GM19455 (cell line): ENCODE data around the gene PSMD6.

Experiments
- ATAC-seq: cut with Tn5 transposase; IDR thresholded peaks from one replicate; pipeline ENCODE4 v1.9.1; 2021; ENCODE audit not compliant: unreplicated experiment

The PSMD6 gene

DNA sequence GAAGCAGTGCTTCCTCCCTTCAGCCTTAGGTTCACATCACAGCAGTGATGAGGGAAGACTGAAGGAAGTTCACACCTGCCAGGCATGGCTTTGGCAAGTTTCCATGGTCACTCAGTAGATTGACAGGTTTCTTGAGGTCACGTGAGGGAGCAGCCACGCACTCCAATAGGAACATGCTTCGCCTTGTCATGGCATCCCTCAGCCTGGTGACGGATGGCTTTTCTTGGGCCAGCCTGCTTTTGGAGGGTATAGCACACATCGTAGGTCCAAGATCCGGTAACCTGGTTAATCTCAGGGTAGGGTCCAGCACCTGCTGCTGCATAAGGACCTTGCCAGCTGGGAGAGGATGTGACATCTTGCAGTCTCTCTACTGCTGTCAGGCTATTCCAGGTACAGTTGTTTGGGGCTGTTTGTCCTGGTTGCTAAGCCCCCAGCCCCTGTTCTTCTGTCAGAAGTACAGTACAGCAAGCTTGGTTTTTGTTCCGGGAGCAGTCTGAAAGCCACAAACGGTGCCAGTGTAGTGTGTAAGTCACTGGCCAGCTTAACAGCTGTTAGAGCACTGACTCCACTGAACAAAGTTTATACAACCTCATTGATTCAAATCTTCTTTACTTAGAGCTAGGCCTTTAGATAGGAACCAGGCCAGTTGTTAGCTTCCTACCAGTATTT, 42.3 kb downstream of the PSMD6 start:
- ATAC-seq: no peak

DNA sequence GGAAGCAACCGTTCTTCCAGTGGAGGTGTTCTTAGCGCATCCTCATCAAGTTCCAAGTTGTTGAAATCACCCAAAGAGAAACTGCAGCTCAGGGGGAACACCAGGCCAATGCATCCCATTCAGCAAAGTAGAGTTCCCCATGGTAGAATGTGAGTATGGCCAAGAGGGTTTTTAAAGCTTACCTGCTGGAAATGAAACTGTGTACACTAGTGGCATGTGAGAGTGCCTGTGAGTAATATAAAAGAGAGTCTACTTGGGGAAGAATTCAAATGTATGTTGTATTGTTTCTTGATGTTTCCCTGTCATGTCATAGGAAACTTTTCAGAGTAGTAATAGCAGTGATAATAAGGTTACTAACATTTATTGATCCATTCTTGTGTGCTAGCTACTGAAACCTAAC, 43.3 kb downstream of the PSMD6 start:
- ATAC-seq: no peak

DNA sequence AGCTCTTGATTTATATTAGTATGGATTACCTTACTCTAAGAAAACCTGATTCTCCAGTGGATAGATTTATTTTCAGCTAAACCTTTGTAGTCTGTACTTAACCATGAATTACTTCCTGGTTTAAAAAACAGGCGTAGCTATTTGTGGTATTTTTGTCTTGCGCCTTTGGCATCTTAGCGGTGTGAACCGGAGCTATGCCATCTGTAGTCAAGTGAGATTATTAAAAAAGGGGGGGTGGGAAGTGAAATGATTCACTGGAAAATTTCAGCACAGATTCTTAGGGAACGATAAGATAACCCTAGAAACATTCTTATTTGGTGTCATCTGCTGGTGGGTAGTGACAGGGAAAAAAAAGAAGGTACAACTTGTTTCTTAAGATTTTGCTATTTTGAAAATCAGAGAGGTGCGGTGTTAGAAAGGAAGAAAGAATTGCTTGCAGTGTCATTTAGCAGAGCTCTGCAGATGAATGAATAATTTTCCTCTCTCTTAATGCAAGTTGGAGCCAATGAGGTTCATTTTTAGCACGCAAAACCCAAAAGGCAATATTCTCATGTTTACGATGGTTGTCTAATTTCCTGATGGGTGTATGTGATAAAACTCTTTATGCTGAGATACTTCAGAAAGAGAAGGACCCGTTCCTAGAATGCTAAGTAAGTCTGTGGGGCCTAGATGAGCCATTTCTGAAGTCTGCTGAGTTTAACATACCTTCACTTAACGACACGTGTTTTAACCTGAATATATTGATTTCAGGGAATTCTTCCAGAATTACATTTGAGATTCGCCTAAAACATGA, 44.0 kb downstream of the PSMD6 start:
- ATAC-seq: no peak

DNA sequence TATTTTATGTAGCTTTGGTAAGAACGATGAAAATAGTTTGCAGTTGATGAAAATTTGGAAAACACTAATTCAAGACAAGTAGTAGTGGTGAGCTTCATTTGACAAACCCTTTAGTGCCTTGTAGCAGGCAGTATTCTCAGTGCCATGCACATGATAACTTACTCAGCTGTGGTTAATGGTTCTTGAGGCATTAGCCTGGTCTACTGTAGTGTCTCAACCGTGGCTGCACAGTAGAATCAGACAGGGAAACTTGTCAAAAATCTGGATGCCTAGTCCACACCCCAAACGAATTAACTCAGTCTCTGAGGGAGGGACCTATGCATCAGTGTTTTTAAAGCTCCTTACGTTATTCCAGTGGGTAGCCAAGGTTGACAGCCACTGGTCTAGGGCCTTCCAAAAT, 45.4 kb downstream of the PSMD6 start:
- no peak for ATAC-seq

DNA sequence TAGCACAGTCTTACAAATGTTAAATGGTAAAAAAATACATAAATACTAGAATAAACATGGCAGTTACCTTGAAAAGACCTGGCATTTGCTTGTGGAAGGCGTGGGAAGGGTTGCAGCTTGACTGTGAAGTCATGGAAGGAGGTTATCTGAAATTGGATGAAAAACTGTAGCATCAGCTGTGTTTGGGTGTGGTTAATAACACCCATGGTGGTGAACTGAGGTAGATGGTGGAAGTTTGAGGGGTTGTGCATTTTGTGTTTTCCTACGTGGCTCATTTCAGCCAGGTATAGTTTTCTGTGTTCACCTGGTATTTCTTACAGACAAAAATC, 46.5 kb downstream of the PSMD6 start:
- ATAC-seq: no peak

DNA sequence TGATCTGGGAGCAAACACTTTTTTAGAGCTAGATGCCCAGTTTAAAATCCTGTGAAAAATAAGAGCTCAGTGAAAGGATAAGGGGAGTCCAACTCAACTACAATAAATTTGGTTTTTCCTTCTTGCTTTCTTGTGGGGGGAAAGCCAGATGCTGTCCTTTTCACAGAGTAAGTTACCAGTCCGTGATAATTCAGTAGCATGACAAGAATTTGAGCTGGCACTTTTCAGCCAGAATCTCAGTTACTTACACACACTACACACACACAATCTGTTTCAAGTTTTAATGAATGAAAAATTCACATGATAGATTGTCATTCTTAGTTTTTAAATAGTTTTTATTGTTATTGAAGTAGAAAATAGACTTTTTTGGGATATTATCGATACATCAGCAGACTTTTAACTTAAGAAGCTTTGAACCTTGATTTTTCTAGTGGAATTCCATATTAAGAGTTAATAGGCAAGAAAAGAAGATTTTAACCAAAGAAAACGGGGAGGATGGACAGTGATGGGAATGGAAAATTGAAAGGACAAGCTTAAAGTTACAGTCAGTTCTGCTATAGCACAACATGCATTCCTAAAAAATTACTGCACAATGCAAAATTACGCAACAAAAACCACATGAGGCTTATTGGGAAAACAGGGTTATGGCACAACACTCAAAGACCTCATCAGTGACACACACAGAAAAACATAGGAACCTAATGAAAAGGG, 47.0 kb downstream of the PSMD6 start:
- no peak for ATAC-seq

DNA sequence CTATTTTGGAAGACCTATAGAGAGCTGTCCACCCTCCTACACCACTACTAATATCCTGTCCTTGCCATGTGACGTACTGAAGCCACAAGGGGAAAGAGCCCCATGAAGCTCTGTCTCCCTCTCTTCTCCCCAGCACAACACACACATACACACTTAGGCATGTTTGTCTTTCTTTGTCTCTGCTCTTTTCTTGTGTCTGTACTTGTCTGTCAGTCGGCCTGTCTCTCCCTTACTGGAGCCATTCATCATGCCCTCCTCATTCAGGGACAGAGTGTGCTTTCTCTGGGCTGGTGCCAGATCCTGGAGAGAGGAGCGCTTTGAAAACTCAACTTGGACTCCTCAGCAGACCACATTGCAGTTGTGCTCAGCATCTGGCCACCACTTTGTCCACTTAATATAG, 47.6 kb downstream of the PSMD6 start:
- ATAC-seq: no peak

DNA sequence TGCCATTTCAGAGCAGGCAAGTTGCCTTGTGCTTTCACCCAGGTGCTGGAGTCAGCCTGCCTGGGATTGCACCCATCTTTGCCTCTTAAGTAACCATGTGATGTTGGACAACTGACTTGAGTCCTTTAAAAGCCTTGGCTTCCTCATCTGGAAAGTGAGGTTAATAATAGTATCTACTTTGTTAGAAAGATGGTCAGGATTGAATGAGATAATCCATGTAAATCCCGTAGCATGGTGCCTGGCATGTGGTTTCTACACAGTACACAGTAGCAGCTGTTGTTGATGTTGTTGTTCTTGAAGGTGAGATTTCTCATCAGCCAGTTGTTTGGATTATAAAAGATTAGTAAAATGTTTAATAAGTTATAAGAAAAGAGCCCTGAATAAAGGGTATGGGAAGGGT, 48.8 kb downstream of the PSMD6 start:
- ATAC-seq: no peak

DNA sequence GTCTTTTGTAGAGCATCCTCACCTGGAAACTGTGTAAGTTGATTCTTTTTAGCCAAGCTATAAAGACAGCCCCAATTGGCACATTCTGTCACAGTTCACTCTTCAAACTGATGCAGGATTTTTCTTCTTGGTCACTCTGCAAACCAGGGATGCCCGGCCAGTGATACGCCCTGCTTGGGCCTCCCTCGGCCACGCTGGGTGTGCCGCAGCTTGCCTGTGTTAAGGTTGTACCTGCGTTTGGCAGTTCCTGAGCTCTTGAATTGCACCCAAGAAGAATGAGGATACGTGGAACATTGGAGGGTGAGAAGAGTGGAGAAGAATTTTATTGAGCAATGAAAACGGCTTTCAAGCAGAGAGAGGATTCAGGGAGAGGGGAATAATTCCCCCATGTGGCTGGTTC, 49.9 kb downstream of the PSMD6 start:
- no peak for ATAC-seq

DNA sequence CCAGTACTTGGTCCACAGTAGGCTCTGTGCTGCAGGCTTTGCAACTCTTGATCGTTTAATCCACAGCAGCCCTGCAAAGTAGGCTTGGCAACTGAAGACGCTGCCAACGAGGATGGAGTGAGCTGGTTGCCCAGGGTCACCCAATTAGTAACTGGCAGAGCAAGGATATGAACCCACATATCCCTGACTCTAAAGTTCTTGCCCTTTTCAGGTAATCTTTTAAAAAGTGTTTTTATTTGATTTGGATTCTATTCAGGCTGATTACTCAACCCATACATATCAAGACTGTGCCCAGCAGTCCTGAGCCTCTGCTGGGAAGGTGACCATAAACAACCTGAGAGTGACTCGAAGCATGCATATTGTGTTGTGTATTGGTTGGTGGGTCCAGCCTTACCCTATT, 50.3 kb downstream of the PSMD6 start:
- ATAC-seq: no peak

DNA sequence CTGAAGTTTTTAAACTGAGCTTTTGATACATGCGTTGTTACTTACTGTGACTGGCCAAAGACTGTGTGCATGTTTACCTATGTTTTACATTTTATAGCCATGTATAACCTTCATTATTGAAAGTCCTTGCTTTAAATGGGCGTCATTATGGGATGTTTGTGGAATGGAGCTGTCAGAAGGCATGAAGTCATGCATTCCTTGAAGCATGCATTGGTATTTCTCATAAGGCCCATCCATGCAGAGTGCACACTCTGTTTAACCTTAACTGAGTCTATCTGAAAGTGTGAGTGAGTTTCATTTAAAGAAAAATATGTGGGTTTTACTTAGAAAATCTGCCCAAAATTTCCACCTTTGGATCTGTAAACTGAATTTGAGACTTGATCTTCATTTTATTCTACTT, 51.1 kb downstream of the PSMD6 start:
- no peak for ATAC-seq

DNA sequence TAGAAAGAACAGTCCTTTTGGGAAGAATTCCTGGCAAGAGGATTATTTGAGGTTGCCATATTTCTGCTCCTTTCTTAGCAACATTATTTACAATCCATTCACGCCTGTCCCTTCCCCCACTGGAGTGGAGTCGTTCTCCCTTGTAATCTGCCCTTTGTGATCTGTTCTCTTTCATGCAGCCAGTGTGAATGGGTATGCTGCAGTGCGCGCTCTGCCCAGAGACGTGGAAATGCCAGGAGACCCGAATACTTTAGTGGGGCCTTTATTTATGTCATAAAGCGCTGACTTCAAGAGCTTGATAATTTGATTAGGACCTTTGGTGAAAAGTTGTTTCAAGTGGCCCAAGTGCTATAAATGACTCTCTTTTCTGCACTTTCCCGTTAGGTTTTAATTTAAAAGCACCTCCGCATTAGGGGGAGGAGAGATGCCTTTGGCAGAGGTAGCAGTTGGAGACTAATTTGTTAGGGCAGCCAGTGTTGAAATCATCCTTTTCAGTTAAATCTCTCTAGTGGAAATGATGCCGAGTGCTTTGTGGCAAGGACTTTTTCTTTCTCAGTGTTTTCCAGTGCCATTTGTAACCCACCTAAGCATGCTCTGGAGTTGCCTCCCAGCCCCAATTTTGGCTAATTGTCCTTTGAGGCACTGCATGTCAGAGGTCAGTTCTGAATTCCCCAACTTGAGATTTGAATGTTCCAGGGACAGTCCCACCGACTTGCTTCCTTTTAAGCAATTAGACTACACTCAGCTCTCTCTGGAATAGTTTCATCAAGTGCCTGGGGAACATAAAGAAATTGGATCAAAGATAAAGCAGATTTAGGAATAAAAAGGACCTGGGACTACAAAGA, 52.4 kb downstream of the PSMD6 start:
- no peak for ATAC-seq

DNA sequence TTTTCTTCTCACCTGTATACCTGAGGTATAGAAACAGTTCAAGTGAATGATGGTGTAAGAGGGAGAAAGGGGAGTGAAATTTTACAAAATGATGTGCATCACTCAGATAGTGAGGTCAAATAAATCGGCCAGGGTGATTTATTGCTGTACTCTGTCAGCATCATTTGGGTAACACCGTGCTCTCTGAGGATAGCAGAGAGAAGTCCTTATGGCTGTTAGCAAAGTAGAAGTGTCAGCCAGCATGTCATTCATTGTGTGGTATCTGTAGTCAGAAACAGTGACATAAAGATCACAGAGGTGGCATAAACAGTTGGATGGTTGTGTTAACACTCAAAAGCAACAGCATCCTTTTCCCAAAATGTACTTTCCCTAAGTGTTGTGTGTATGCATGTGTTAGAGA, 53.4 kb downstream of the PSMD6 start:
- no peak for ATAC-seq

DNA sequence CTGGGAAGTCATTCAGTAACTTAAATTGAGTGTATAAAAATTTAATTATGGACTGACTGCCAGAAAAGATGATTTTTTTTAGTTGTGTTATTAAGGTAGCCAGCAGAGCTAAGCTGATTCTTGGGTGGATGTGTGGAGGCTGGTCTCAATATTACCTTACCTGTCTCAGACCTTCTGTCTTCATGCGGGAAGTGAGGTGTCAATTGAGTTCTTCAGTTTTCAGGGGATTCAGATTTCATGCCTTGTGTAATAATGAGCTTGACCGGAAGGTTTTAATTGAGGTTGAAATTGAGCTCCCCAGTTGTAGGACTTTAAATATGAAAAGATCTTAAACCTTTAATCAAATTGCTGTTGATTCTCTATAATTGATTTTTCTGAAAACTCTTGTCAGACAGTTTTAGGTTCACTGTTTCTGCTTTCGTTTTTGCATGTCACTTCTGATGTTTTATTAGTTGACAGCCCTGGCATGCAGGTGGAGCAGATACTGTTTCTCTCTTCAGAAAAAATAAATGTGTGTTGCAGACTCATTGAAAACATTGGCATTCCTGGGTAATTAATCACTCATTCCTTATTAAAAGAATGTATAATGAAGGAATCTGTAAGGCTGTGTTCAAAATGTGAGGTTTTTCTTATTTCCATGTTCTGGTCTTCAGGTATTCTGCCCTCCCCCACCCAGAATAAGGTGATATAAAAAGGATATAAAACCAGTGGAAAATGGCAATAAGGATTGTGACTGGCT, 54.5 kb downstream of the PSMD6 start:
- peak; percentile 22 for ATAC-seq

DNA sequence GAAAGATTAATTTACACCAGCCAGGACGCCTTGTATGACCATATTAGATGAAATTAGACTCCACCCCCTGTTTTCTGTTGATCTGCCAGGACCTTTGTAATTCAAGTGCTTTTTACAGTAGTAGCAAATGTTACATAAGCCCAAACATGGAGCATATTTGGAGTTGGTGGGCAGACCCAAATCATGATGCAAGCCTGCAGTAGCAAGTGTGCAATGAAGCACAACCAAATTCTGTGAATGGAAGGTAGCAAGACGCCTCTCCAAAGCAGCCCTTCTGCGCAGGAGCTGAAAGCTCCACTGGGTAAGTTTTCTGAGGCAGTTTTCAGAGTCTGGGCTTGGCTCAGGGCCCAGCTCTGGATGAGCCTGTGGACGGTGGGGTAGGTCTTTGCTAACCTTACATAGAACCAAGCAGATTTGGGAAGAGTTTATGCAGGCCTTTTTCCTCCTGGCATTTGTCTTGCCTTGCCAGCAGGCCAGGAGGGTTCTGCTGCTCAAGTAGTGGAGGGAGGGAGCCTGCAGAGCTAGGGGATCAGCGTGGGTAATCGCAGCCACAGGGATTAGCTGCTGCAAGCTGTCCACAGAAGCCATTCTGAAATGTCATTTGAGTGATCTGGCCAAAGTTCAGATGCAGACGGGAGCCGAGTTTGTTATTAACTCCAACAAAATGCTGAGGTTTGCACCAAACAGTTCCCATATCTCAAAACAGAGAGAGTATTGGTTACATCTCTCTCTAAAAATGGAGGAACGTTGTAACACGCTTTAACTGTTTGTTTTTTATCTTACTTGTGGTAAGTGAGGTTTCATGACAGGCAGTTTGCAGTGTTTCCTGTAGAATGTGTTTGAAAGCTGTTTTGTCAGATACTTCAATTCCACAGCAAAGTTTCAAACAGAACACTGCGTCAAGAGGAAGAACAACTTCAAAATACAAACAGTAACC, 55.4 kb downstream of the PSMD6 start:
- peak; percentile 58 for ATAC-seq

DNA sequence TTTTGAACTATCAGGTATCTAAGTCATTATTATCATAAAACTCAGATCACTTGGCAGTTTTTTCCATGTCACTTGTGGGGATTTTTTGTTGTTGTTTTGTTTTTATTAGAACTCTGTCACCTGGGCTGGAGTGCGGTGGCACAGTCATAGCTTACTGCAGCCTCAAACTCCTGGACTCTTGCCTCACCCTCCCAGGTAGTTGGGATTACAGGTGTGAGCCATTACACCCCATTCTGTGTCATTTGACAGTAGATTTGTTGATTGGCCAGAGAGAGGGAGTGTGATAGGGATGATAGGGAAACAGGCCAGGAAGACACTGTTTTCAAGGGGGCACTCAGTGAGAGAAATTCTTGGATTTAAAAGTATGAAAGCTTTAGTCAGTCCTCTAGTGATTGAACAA, 56.4 kb downstream of the PSMD6 start:
- ATAC-seq: no peak

DNA sequence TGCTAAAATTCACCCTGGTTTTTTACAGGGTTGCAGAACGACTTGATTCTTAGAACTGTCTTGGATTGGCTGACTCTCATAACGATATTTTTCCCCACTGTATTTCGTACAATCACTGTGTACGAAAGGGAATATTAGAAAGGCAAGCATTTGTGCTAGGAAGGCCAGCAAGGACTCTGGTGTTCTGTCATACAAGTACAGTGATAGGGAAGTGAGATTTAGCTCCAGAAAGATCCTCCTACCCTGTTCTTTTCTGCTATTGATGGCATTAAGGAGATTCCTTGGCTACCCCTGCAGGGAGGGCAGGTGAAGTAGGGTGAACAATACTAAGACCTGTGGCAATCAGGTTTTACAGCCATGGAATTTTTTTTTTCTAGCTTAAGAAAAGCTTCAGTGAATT, 57.3 kb downstream of the PSMD6 start:
- ATAC-seq: no peak

DNA sequence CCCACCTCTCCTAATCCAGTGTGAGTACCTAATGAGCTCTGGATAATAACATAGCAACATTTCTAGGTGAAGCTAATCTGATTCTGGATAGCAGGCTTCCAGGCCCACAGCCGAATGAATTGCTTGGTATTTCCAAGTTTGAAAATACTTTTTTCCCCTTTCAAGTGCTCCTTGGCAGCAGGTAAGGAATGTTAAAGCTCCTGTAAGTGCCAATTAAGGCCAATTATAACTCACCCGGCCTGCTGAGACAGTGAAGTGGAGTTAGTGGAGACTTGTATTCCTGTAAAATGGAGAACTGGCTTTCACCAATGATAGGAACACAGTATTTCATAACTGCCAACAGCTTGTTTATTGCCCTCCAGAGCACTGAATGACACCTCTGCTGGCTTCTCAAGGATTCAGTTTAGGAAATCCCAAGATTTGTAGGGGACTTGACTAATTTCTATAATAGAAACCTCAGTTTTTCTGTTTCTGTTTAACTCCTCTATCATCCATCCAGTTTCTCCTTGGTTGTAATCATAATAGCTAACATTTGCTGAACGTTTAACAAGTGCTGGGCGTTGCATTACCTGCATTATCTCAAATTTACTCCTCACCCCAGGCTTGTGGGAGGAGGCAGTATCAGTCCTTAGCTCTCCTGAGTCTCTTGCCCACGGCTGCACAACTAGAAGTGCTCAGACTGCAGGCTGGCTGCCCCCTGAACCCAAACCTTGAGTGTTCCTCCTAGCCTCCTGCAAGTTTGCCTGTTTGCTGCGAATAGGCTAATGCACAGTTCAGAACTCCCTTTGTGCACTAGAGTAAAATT, 58.4 kb downstream of the PSMD6 start:
- ATAC-seq: no peak

DNA sequence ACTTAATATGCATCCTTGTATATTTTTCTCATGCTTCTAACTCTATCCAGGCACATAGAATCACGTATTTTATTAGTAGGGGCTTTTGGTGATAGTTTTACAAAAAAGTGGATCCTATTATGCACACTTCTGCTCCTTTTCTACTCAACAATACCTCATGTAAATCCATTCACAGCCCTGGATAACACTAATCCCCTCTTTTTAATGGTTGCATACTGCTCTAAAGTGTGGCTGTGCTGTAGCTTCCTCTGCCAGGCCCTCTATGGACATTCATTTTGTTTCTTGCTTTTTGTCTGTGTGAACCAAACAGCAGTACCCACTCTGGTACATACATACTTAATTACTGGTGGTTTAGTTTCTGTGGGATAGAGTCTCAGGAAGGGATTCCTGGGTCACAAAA, 59.8 kb downstream of the PSMD6 start:
- ATAC-seq: no peak
